ENCODE data around the gene LAMB4. TPM values are rescaled to one million over a fixed set of nuclear protein-coding genes. Genes with fewer than 3 reads are reported as not detected.

Gene LAMB4
- total RNA-seq, 6 experiments from 2014 or later: not detected

GRCh38 chr7:108004220-108005142 is 125.7 kb downstream of the LAMB4 start:
- Histone ChIP-seq H3K27me3 (peaks cover 0 to 3% of the 10 kb centered on the region in 2 donors), H3K36me3 (no peaks in the 10 kb centered on the region), H3K27ac (peak overlapping the region in 1 of 3 donors; percentile 3), H3K4me3 (no peak overlapping the region), H3K9me3 (no peaks in the 10 kb centered on the region), H3K4me1 (peaks cover 0 to 24% (median 5%) of the 10 kb centered on the region in 4 donors)
- ATAC-seq (peak; percentile 71 to 77 (median 73)), DNase-seq (peak in 2 of 3 donors; percentile 46 to 72)
- intact Hi-C loops (cut with DNase I): loop anchor here in 1 of 2 donors (10.0 kb wide), 1 partner anchor 50 kb away; no protein-coding TSS in a partner anchor
- 6% methylated on average over 11 of the region's 13 CpGs for WGBS (ENCODE audit: insufficient coverage, low coverage, low lambda C conversion rate, missing lambda C conversion rate)
- TF ChIP-seq CTCF (IDR thresholded peaks at IDR 0.05): no peak
- peak; percentile 71 for TF ChIP-seq POLR2A (IDR thresholded peaks at IDR 0.05)

GRCh38 chr7:108003599-108003935 is 126.6 kb downstream of the LAMB4 start:
- Histone ChIP-seq H3K27me3 (peaks cover 0 to 3% of the 10 kb centered on the region in 2 donors), H3K9me3 (no peaks in the 10 kb centered on the region), H3K27ac (peak overlapping the region in 1 of 3 donors; percentile 60), H3K4me3 (peak overlapping the region; percentile 49 to 53 (median 49)), H3K4me1 (peaks cover 0 to 24% (median 5%) of the 10 kb centered on the region in 4 donors), H3K36me3 (no peaks in the 10 kb centered on the region)
- 35% methylated on average over 9 of the region's 15 CpGs for WGBS (ENCODE audit: insufficient coverage, low coverage, low lambda C conversion rate, missing lambda C conversion rate)
- DNase-seq: no peak
- no peak for TF ChIP-seq POLR2A (IDR thresholded peaks at IDR 0.05)
- no peak for ATAC-seq
- intact Hi-C loops (cut with DNase I): loop anchor here in 1 of 2 donors (10.0 kb wide), 1 partner anchor 49 kb away; no protein-coding TSS in a partner anchor

- intact Hi-C loops (cut with DNase I): loop anchor here in 1 of 2 donors (10.0 kb wide), 1 partner anchor 48 kb away; no protein-coding TSS in a partner anchor
- H3K27ac ChIP-seq: peak within 1 kb of the TSS in 2 of 3 donors; percentile 6 to 60
- peaks cover 0 to 3% of the 10 kb centered on the region in 2 donors for H3K27me3 ChIP-seq
- DNase-seq (peak; percentile 52 to 75 (median 57)), ATAC-seq (peak; percentile 22 to 56 (median 46))
- H3K9me3 ChIP-seq: no peaks in the 10 kb centered on the region
- no peak for TF ChIP-seq CTCF (IDR thresholded peaks at IDR 0.05)
- peak; percentile 78 for TF ChIP-seq POLR2A (IDR thresholded peaks at IDR 0.05)
- peak within 1 kb of the TSS; percentile 49 to 53 (median 49) for H3K4me3 ChIP-seq
- WGBS (ENCODE audit: insufficient coverage, low coverage, low lambda C conversion rate, missing lambda C conversion rate): 0% methylated on average over 24 of the region's 75 CpGs
- no peaks in the 10 kb centered on the region for H3K36me3 ChIP-seq
- H3K4me1 ChIP-seq: peaks cover 0 to 24% (median 5%) of the 10 kb centered on the region in 4 donors
Observed at GRCh38 chr7:108002726-108003598, 127.2 kb downstream of the LAMB4 start, which contains the start of gene LAMB1. TSS of gene LAMB1 (minus strand) at chr7:108003161. CDS start at chr7:108002885, 276 bp downstream.

- DNase-seq (peak in 1 of 3 donors; percentile 23), ATAC-seq (peak in 2 of 4 donors; percentile 5 to 10)
- Histone ChIP-seq H3K36me3 (no peaks in the 10 kb centered on the region), H3K27me3 (peaks cover 0 to 3% of the 10 kb centered on the region in 2 donors), H3K4me3 (peak overlapping the region; percentile 49 to 53 (median 49)), H3K4me1 (peaks cover 0 to 24% (median 5%) of the 10 kb centered on the region in 4 donors), H3K27ac (peak overlapping the region in 2 of 3 donors; percentile 6 to 60), H3K9me3 (no peaks in the 10 kb centered on the region)
- TF ChIP-seq CTCF (IDR thresholded peaks at IDR 0.05) (no peak), POLR2A (IDR thresholded peaks at IDR 0.05) (no peak)
- 1% methylated on average over 13 of the region's 75 CpGs for WGBS (ENCODE audit: insufficient coverage, low coverage, low lambda C conversion rate, missing lambda C conversion rate)
- intact Hi-C loops (cut with DNase I): loop anchor here in 1 of 2 donors (10.0 kb wide), 1 partner anchor 47 kb away; no protein-coding TSS in a partner anchor
Observed at GRCh38 chr7:108001764-108002725, 128.1 kb downstream of the LAMB4 start.
